ENCODE data around the gene NUTM1. TPM values are rescaled to one million over a fixed set of nuclear protein-coding genes. Genes with fewer than 3 reads are reported as not detected.
A peak's percentile ranks its signal among the peaks of the same experiment; 100 is the strongest.
"Not testable (repeated sequence)": the region's sequence is repeated elsewhere in the genome, so short reads cannot be mapped to it uniquely, and the experiment has no call there.

Gene NUTM1
- polyA plus RNA-seq, 3 donors = 0.03 to 0.12 (median 0.05) TPM

- DNase-seq (ENCODE audit: extremely low read depth in 1 of 11, low read depth in 9 of 11, low spot score in 4 of 11) = no peak
Observed at GRCh38 chr15:34335176-34336032, 7.7 kb upstream of the NUTM1 start.

- no peak for DNase-seq (ENCODE audit: extremely low read depth in 1 of 11, low read depth in 9 of 11, low spot score in 4 of 11)
Observed at GRCh38 chr15:34336231-34336990, 6.7 kb upstream of the NUTM1 start.

GRCh38 chr15:34336991-34337556, 6.0 kb upstream of the NUTM1 start:
- peak in 1 of 11 donors; percentile 3 for DNase-seq (ENCODE audit: extremely low read depth in 1 of 11, low read depth in 9 of 11, low spot score in 4 of 11)

GRCh38 chr15:34337557-34338306, 5.4 kb upstream of the NUTM1 start, which contains the start of gene SLC12A6:
SLC12A6 (minus strand) TSS chr15:34337781; CDS start chr15:34336680, 1,101 bp downstream.
- DNase-seq (ENCODE audit: extremely low read depth in 1 of 11, low read depth in 9 of 11, low spot score in 4 of 11) = peak; percentile 62 to 86 (median 77)

- DNase-seq (ENCODE audit: extremely low read depth in 1 of 11, low read depth in 9 of 11, low spot score in 4 of 11) = no peak
Observed at GRCh38 chr15:34338347-34338746, 4.8 kb upstream of the NUTM1 start.

- no peak for DNase-seq (ENCODE audit: extremely low read depth in 1 of 11, low read depth in 9 of 11, low spot score in 4 of 11)
Observed at GRCh38 chr15:34339946-34340345, 3.2 kb upstream of the NUTM1 start.

GRCh38 chr15:34341381-34342212, 1.5 kb upstream of the NUTM1 start:
- DNase-seq (ENCODE audit: extremely low read depth in 1 of 11, low read depth in 9 of 11, low spot score in 4 of 11) = no peak

GRCh38 chr15:34342213-34342736, 840 bp upstream of the NUTM1 start:
- DNase-seq (ENCODE audit: extremely low read depth in 1 of 11, low read depth in 9 of 11, low spot score in 4 of 11) = not testable (repeated sequence)

GRCh38 chr15:34347951-34348638, 5.0 kb downstream of the NUTM1 start:
- DNase-seq (ENCODE audit: extremely low read depth in 1 of 11, low read depth in 9 of 11, low spot score in 4 of 11) = no peak

GRCh38 chr15:34348735-34349300, 5.7 kb downstream of the NUTM1 start:
- no peak for DNase-seq (ENCODE audit: extremely low read depth in 1 of 11, low read depth in 9 of 11, low spot score in 4 of 11)

- DNase-seq (ENCODE audit: extremely low read depth in 1 of 11, low read depth in 9 of 11, low spot score in 4 of 11) = no peak
Observed at GRCh38 chr15:34349769-34350168, 6.7 kb downstream of the NUTM1 start.

GRCh38 chr15:34352996-34353395, 9.9 kb downstream of the NUTM1 start:
- not testable (repeated sequence) for DNase-seq (ENCODE audit: extremely low read depth in 1 of 11, low read depth in 9 of 11, low spot score in 4 of 11)

GRCh38 chr15:34353627-34354026, 10.5 kb downstream of the NUTM1 start:
- DNase-seq (ENCODE audit: extremely low read depth in 1 of 11, low read depth in 9 of 11, low spot score in 4 of 11) = no peak

- DNase-seq (ENCODE audit: extremely low read depth in 1 of 11, low read depth in 9 of 11, low spot score in 4 of 11) = no peak
Observed at GRCh38 chr15:34354286-34354685, 11.2 kb downstream of the NUTM1 start.

- DNase-seq (ENCODE audit: extremely low read depth in 1 of 11, low read depth in 9 of 11, low spot score in 4 of 11) = no peak
Observed at GRCh38 chr15:34355241-34355640, 12.1 kb downstream of the NUTM1 start.

- no peak for DNase-seq (ENCODE audit: extremely low read depth in 1 of 11, low read depth in 9 of 11, low spot score in 4 of 11)
Observed at GRCh38 chr15:34357653-34358052, 14.5 kb downstream of the NUTM1 start.

- no peak for DNase-seq (ENCODE audit: extremely low read depth in 1 of 11, low read depth in 9 of 11, low spot score in 4 of 11)
Observed at GRCh38 chr15:34358367-34358766, 15.3 kb downstream of the NUTM1 start.
